ENCODE measurements around the gene BTBD6. TPM values are rescaled to one million over a fixed set of nuclear protein-coding genes. Genes with fewer than 3 reads are reported as not detected.
A peak's percentile ranks its signal among the peaks of the same experiment; 100 is the strongest.
"Not testable (repeated sequence)": the region's sequence is repeated elsewhere in the genome, so short reads cannot be mapped to it uniquely, and the experiment has no call there.

BTBD6 gene
- polyA plus RNA-seq, 6 donors from 2014 or later, result 2.9 to 9.4 (median 6.1) TPM

DNA sequence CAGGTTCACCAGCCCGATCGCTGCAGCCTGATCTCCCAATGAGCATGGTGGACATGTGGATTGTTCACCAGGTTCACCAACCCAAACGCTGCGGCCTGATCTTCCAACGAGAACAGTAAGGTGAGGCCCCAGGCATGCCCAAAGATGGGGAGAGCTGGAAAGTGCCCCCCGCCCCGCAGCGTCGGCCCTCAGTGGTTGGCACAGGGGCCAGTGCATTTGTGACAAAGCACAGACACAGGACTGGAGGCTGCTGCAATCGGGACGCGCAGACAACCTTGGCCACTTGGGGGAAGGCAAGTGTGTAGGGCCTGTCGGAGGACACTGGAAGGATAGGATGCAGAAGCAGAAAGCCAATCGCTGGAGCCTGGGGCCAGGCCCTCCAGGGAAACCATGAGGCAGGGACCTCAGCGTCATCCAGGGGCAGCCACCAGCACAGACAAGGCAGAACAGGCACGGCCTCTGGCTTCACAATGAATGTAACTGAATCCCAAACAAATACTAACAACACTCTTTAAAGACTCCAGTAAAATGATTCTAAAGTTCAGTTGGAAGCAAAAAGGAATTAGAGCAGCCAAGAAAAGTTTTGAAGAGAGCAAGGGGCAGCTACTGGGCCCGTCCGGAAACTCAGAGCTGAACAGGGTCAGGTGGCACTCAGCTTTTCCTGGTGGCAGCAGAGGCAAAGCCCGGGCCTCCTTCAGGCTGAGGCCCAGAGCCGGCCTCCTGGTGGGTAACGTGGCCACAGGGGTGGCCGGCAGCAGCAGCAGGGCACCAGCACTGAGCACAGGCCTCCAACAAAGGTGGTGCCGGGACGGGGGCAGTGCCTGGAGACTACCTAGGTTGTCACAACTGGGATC lies 39.1 kb downstream of the BTBD6 start:
- H3K36me3 Mint-ChIP-seq, result no peaks in the 10 kb centered on the region
- no peaks in the 10 kb centered on the region for H3K27me3 Mint-ChIP-seq

DNA sequence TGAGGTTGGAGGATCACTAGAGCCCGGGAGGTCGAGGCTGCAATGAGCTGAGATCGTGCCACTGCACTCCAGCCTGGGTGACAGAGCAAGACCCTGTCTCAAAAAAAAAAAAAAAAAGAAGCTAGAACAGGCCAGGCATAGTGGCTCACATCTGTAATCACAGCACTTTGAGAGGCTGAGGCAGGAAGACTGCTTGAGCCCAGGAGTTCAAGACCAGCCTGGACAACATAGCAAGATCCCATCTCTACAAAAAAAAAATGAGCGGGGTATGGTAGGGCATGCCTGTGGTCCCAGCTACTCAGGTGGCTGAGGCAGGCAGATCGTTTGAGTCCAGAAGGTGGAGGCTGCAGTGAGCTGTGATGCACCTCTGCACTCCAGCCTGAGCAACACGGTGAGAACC lies 40.6 kb downstream of the BTBD6 start:
- not testable (repeated sequence) for H3K27me3 Mint-ChIP-seq; DNase-seq; H3K9me3 Mint-ChIP-seq; ATAC-seq (ENCODE audit: low read depth in 2 of 2); H3K36me3 Mint-ChIP-seq
- peak overlapping the region in 1 of 6 donors; percentile 87 for H3K27ac Mint-ChIP-seq
- H3K4me3 Mint-ChIP-seq, result peak overlapping the region in 2 of 8 donors; percentile 55 to 81
- peaks cover 35 to 72% (median 51%) of the 10 kb centered on the region in 3 donors for H3K4me1 Mint-ChIP-seq

More for the DNA sequence above, 39.1 kb downstream of the BTBD6 start:
- ATAC-seq (ENCODE audit: low read depth in 2 of 2) (no peak), DNase-seq (no peak)
- Mint-ChIP-seq H3K4me1 (peaks cover 41 to 72% (median 43%) of the 10 kb centered on the region in 3 donors), H3K9me3 (no peaks in the 10 kb centered on the region), H3K27ac (peak overlapping the region in 1 of 6 donors; percentile 71), H3K4me3 (no peak overlapping the region)

DNA sequence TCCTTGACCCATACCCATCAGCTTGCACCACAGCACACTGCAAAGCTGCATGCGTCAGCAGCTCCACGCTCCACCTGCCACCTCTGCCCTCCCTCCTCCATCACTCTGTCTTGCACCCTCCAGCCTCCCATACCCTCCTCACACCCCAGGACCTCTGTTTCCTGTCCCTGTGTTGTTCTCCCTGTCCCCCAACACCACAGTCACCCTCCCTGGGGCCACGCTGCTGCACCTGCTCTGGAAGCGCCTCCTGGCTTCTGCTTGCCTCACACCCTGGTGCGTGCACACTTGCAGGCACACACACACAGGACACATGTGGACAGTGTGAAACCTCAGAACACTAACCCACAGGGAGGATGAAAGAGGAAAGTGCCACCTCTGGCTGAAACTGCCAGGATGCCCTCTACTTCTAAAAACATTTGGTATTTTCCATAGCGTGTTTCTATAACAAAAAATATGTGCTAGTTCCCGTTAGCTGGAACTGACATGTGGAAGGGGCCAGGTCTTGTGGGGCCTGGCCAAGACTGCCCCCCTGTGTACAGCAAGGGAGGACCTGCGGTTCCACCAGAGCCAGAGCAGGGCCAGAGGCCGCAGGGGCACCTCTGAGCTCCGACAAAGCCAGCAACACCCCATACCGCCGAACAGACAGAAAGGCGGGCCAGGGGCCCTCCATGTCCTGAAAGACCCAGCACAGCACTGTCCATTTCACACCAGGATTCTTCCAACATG lies 42.5 kb downstream of the BTBD6 start:
- Mint-ChIP-seq H3K4me3 (peak overlapping the region in 7 of 8 donors; percentile 20 to 79 (median 63)), H3K9me3 (no peaks in the 10 kb centered on the region), H3K4me1 (peaks cover 29 to 67% (median 53%) of the 10 kb centered on the region in 3 donors), H3K27me3 (no peaks in the 10 kb centered on the region), H3K36me3 (no peaks in the 10 kb centered on the region), H3K27ac (peak overlapping the region in 5 of 6 donors; percentile 2 to 74 (median 61))
- peak in 1 of 2 donors; percentile 4 for ATAC-seq (ENCODE audit: low read depth in 2 of 2)
- DNase-seq, result no peak

DNA sequence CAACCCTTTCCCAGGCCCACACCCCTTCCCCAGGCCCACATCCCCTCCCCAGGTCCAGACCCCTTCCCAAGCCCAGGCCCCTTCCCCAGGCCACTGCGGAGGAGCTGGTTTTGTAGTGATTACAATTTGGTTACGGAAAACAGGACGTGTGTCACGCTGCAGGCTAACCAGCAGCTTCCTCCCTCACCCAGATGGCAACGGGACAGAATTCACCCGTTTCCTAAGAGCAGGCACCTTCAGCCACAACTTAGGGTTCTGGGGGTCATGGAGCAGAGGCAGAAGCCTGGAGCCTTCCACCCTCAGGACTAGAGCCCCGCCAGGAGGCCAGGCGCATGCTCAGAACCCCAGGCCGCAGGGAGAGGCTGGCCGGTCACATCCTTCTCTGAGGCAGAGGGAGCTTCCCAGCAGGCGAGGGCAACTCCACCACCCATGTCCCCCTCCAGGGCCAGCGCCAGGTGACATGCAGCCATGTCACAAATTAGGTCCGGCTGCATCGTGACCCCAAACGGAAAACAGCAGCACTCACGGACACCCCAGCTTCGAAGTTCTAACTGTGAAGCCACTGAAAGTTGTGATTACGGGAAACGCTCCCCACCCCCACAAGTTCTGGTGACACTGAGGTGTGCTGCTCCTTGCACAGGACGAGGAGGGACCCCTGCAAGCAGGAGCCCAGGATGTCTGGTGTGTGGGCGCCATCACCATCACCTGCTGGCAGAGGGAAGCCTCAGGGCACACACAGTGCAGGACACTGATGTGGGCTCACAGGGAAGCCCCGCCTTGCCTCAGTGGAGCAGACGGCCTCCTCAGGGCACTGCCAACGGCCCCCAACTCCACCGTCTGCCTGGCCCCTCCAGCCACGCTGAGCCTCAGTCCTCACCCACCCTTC lies 44.7 kb downstream of the BTBD6 start:
- Mint-ChIP-seq H3K36me3 (no peaks in the 10 kb centered on the region), H3K4me3 (peak overlapping the region; percentile 66 to 88 (median 76)), H3K27me3 (no peaks in the 10 kb centered on the region), H3K4me1 (peaks cover 24 to 58% (median 51%) of the 10 kb centered on the region in 3 donors), H3K27ac (peak overlapping the region; percentile 57 to 98 (median 80)), H3K9me3 (no peaks in the 10 kb centered on the region)
- ATAC-seq (ENCODE audit: low read depth in 2 of 2), result peak in 1 of 2 donors; percentile 2
- no peak for DNase-seq

DNA sequence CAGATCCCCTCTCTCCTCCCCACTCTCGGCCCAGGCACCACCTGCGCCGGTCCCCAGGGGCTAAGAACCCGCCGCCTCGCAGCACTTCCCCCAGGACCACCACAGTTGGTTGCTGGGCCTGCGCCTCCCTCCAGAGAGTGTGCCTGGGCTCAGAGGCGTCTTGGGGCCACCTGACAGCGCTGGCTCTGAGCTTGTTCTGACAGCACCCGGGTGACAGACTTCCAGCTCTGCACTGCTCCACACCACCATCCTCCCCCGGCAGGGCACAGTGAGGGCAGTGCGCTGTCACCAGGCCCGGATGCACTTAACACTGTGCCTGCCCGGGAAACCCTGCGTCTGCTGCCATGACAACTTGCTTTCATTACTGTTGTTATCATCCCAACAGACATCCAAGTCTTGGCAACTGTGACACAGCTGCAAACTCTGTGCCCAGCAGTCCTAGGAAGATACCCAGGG lies 45.8 kb downstream of the BTBD6 start:
- Mint-ChIP-seq H3K27me3 (no peaks in the 10 kb centered on the region), H3K4me3 (peak overlapping the region; percentile 30 to 89 (median 76)), H3K9me3 (no peaks in the 10 kb centered on the region), H3K4me1 (peaks cover 22 to 63% (median 49%) of the 10 kb centered on the region in 3 donors), H3K27ac (peak overlapping the region; percentile 93 to 98 (median 97)), H3K36me3 (no peaks in the 10 kb centered on the region)
- DNase-seq (peak; percentile 55), ATAC-seq (ENCODE audit: low read depth in 2 of 2) (peak; percentile 80 to 81)

DNA sequence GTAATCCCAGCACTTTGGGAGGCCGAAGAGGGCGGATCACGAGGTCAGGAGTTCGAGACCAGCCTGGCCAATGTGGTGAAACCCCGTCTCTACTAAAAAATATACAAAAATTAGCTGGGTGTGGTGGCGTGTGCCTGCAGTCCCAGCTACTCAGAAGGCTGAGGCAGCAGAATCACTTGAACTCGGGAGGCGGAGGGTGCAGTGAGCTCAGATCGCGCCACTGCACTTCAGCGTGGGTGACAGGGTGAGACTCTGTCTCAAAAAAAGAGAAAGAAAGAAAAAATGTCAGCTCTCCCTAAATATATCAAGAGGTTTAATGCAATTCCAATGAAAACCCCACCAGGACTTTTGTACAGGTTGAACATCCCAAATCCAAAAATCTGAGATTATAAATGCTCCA lies 49.0 kb downstream of the BTBD6 start:
- not testable (repeated sequence) for H3K36me3 Mint-ChIP-seq; ATAC-seq (ENCODE audit: low read depth in 2 of 2); H3K27me3 Mint-ChIP-seq; DNase-seq; H3K9me3 Mint-ChIP-seq; H3K27ac Mint-ChIP-seq
- Mint-ChIP-seq H3K4me1 (peaks cover 19 to 51% (median 45%) of the 10 kb centered on the region in 3 donors), H3K4me3 (peak overlapping the region in 3 of 8 donors; percentile 1 to 54 (median 41))

DNA sequence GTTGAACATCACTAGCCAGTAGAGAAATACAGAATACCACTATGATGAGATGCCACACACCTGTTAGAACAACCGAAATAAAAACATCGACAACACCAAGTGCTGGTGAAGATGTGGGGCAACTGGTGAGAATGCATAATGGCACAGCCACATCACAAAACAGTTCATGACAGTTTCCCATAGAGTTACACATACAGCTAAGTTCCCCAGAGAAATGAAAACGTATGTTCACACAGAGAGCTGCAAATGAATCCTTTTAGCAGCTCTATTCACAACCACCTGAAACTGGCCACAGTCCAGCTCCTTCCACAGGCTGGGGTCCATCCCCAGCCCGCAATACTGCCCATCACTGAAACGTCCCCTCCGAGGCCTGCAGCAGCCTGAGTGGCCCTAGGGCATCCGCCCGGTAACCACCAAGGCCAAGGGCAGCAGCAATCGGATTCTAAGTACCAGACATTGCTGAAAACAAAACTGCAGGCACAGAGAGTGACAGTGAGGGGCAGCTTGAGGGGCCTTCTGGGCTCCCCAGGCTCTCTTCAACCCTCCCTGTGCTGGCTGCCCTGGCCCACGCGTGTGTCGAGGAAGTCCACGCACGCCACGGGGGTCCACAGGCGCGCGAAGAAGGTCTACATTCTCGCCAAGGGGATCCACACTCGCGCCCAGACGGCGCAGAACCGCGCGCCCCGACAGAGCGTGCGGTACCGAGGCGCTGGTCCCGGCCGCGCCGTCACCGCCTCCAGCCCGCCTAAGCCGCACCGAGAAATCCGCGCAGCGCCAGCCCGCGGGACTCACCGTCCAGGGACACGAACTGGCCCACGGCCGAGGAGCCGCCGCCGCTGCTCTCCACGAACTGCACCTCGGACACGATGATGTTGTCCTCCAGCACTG lies 51.6 kb downstream of the BTBD6 start:
- peak in 1 of 2 donors; percentile 2 for ATAC-seq (ENCODE audit: low read depth in 2 of 2)
- Mint-ChIP-seq H3K9me3 (no peaks in the 10 kb centered on the region), H3K4me1 (peaks cover 15 to 36% (median 32%) of the 10 kb centered on the region in 3 donors)

More for the DNA sequence above, 51.6 kb downstream of the BTBD6 start:
- H3K27me3 Mint-ChIP-seq, result no peaks in the 10 kb centered on the region
- peak overlapping the region; percentile 76 to 92 (median 88) for H3K4me3 Mint-ChIP-seq
- DNase-seq, result no peak
- H3K36me3 Mint-ChIP-seq, result no peaks in the 10 kb centered on the region
- H3K27ac Mint-ChIP-seq, result peak overlapping the region in 5 of 6 donors; percentile 9 to 75 (median 62)

Other genes with a start within 250 kb of the BTBD6 start
- 10 to 100 TPM in 1 of 6 donors, 1 to 10 TPM in 5; 4.6 to 11.9 (median 6.7) TPM for gene CDCA4, start 227.4 kb upstream of the BTBD6 start, polyA plus RNA-seq (ENCODE audit: low read depth in 6 of 6)
- 10 to 100 TPM in 4 of 6 donors, 1 to 10 TPM in 2; 8.2 to 33.0 (median 10.8) TPM for gene GPR132, start 183.1 kb upstream of the BTBD6 start, polyA plus RNA-seq (ENCODE audit: low read depth in 6 of 6)
- gene JAG2, start 79.8 kb upstream of the BTBD6 start, polyA plus RNA-seq (ENCODE audit: low read depth in 6 of 6), result not detected
- gene NUDT14, start 67.2 kb upstream of the BTBD6 start, polyA plus RNA-seq (ENCODE audit: low read depth in 6 of 6), result 10 to 100 TPM in 2 of 6 donors, 1 to 10 TPM in 4; 4.4 to 20.6 (median 9.1) TPM
- 1 to 10 TPM; 3.1 to 8.9 (median 6.0) TPM for gene BRF1, start 52.5 kb downstream of the BTBD6 start, polyA plus RNA-seq (ENCODE audit: low read depth in 6 of 6)
- gene PACS2, start 66.2 kb downstream of the BTBD6 start, polyA plus RNA-seq (ENCODE audit: low read depth in 6 of 6), result 1 to 10 TPM; 1.3 to 3.7 (median 1.5) TPM
- gene TEX22, start 150.0 kb downstream of the BTBD6 start, polyA plus RNA-seq (ENCODE audit: low read depth in 6 of 6), result under 1 TPM in 3 of 6 donors, not detected in 3; 0.21 to 0.77 (median 0.65) TPM
- 1 to 10 TPM; 3.3 to 6.3 (median 4.7) TPM for gene MTA1, start 171.3 kb downstream of the BTBD6 start, polyA plus RNA-seq (ENCODE audit: low read depth in 6 of 6)
- gene CRIP2, start 226.3 kb downstream of the BTBD6 start, polyA plus RNA-seq (ENCODE audit: low read depth in 6 of 6), result 10 to 100 TPM in 2 of 6 donors, 1 to 10 TPM in 4; 2.0 to 27.3 (median 8.4) TPM
- 100 to 1,000 TPM; 115 to 495 (median 235) TPM for gene CRIP1, start 238.4 kb downstream of the BTBD6 start, polyA plus RNA-seq (ENCODE audit: low read depth in 6 of 6)
- gene TEDC1, start 242.7 kb downstream of the BTBD6 start, polyA plus RNA-seq (ENCODE audit: low read depth in 6 of 6), result 10 to 100 TPM in 3 of 6 donors, 1 to 10 TPM in 3; 3.5 to 13.6 (median 8.3) TPM